ENCODE measurements around the gene CLUH.
A peak's percentile ranks its signal among the peaks of the same experiment; 100 is the strongest.

The CLUH gene

GRCh38 chr17:2711608-2712299, at the start of gene CLUH:
CLUH (minus strand) TSS chr17:2711764; CDS start chr17:2711661, 103 bp downstream.
- peak; percentile 78 to 98 (median 94) for DNase-seq

GRCh38 chr17:2758870-2759269, 47.3 kb upstream of the CLUH start:
- no peak for DNase-seq

- no peak for DNase-seq
Observed at GRCh38 chr17:2755891-2756724, 44.5 kb upstream of the CLUH start.

- DNase-seq, result no peak
Observed at GRCh38 chr17:2751491-2751890, 39.9 kb upstream of the CLUH start.

GRCh38 chr17:2750721-2751120, 39.2 kb upstream of the CLUH start:
- DNase-seq, result no peak

- peak in 11 of 14 donors; percentile 2 to 77 (median 26) for DNase-seq
Observed at GRCh38 chr17:2749784-2750181, 38.2 kb upstream of the CLUH start.

- DNase-seq, result peak in 2 of 14 donors; percentile 7 to 77
Observed at GRCh38 chr17:2749058-2749783, 37.7 kb upstream of the CLUH start, which contains the start of gene CCDC92B. CCDC92B (minus strand) TSS chr17:2749652; CDS start chr17:2735145, 14,507 bp downstream.

- DNase-seq, result peak in 4 of 14 donors; percentile 9 to 37 (median 33)
Observed at GRCh38 chr17:2745317-2746037, 33.9 kb upstream of the CLUH start.

- DNase-seq, result peak in 1 of 14 donors; percentile 46
Observed at GRCh38 chr17:2737693-2738092, 26.1 kb upstream of the CLUH start.

- peak in 1 of 14 donors; percentile 22 for DNase-seq
Observed at GRCh38 chr17:2736956-2737355, 25.4 kb upstream of the CLUH start.

GRCh38 chr17:2735896-2736295, 24.3 kb upstream of the CLUH start:
- no peak for DNase-seq

GRCh38 chr17:2734939-2735338, 23.4 kb upstream of the CLUH start:
- DNase-seq, result no peak

- DNase-seq, result no peak
Observed at GRCh38 chr17:2731807-2732206, 20.2 kb upstream of the CLUH start.

- DNase-seq, result no peak
Observed at GRCh38 chr17:2730764-2731353, 19.3 kb upstream of the CLUH start.

GRCh38 chr17:2724784-2725164, 13.2 kb upstream of the CLUH start:
- peak in 1 of 14 donors; percentile 37 for DNase-seq

GRCh38 chr17:2723997-2724783, 12.6 kb upstream of the CLUH start:
- no peak for DNase-seq

GRCh38 chr17:2723505-2723996, 12.0 kb upstream of the CLUH start:
- no peak for DNase-seq

- no peak for DNase-seq
Observed at GRCh38 chr17:2722611-2723010, 11.0 kb upstream of the CLUH start.

- no peak for DNase-seq
Observed at GRCh38 chr17:2721603-2722002, 10.0 kb upstream of the CLUH start.

- DNase-seq, result no peak
Observed at GRCh38 chr17:2719861-2720260, 8.3 kb upstream of the CLUH start.

Data from C1 segment of cervical spinal cord (tissue), 14 donors.